K562 (cell line): Measurements from ENCODE around the gene TARS2. TPM values are rescaled to one million over a fixed set of nuclear protein-coding genes. Genes with fewer than 3 reads are reported as not detected.

Experiments
- CBX1 ChIP-seq: sonication (generic); IDR thresholded peaks from 2 replicates; pipeline ENCODE4 v1.6.1; 2016; ENCODE audit warnings: antibody characterized with exemption, low read depth, mild to moderate bottlenecking
- GTF2B ChIP-seq: IDR thresholded peaks from 2 replicates; pipeline ENCODE4 v1.6.1; 2011; ENCODE audit not compliant: insufficient read length; ENCODE audit errors: extremely low read depth
- HMG20A ChIP-seq: fragments of 450-650 bp; formaldehyde crosslinking; conservative IDR thresholded peaks from 2 replicates; pipeline ENCODE4 v1.4.0; 2020; ENCODE audit warnings: mild to moderate bottlenecking, mixed read lengths
- KAT7 ChIP-seq: sonication (generic); formaldehyde crosslinking; IDR thresholded peaks from 2 replicates; pipeline ENCODE4 v1.8.0; 2022; ENCODE audit warnings: missing genetic modification reagents, mild to moderate bottlenecking, borderline replicate concordance
- NFYB ChIP-seq: IDR thresholded peaks from 2 replicates; pipeline ENCODE4 v1.6.1; 2011; ENCODE audit warnings: mild to moderate bottlenecking, moderate library complexity; ENCODE audit not compliant: insufficient read length; ENCODE audit errors: extremely low read depth
- RBFOX2 ChIP-seq: fragments of 200-400 bp; formaldehyde crosslinking; IDR thresholded peaks from 2 replicates; pipeline ENCODE4 v1.6.1; 2017; ENCODE audit warnings: low read depth, mild to moderate bottlenecking, low read length, moderate library complexity
- SP1 ChIP-seq: sonication (generic); formaldehyde crosslinking; IDR thresholded peaks from 2 replicates; pipeline ENCODE4 v1.8.1; 2022; ENCODE audit warnings: mild to moderate bottlenecking, missing genetic modification reagents
- ZFP30 ChIP-seq: fragments of 250-450 bp; sonication (Bioruptor Pico); IDR thresholded peaks from 2 replicates; pipeline ENCODE4 v1.8.0; 2022; ENCODE audit warnings: moderate library complexity, mild to moderate bottlenecking, inconsistent platforms, borderline replicate concordance
- ZNF57 ChIP-seq: fragments of 450-650 bp; formaldehyde crosslinking; IDR thresholded peaks from 2 replicates; pipeline ENCODE4 v1.4.0; 2020; ENCODE audit warnings: mild to moderate bottlenecking, moderate library complexity
- ZNF589 ChIP-seq: fragments of 200-800 bp; sonication (Bioruptor generic); IDR thresholded peaks from 2 replicates; pipeline ENCODE4 v1.6.1; 2016; ENCODE audit warnings: low read depth, missing genetic modification characterization, missing compliant biosample characterization
- ZNF609 ChIP-seq: sonication (generic); formaldehyde crosslinking; IDR thresholded peaks from 2 replicates; pipeline ENCODE4 v1.8.1; 2023; ENCODE audit warnings: missing genetic modification reagents, mild to moderate bottlenecking, borderline replicate concordance
- polyA plus RNA-seq, 8 experiments: library from polyadenylated mRNA; depleted of rRNA in 4 of 8; stranded (reverse) in 5 of 8; unstranded in 3 of 8; fragments of >200 nt; fragmentation: Nextera tagmentation in 2 of 8; fragmentation: Illumina TruSeq in 1 of 8; extraction: Ambion mirVana in 2 of 8; extraction: Trizol in 1 of 8; gene quantifications; 2 replicates each; pipeline versions ENCODE4 v1.2.1 to v1.2.3, GENCODE V29; 2011 to 2014; ENCODE audit warnings: inconsistent platforms in 1 of 8, missing spikeins in 1 of 8
- total RNA-seq, 7 experiments: library from RNA; depleted of rRNA in 6 of 7; stranded (reverse); fragments of >200 nt in 6 of 7; fragmentation: Illumina TruSeq in 2 of 7; extraction: Trizol in 2 of 7; gene quantifications; 2 replicates each; pipeline versions ENCODE4 v1.2.1 to v1.2.3, GENCODE V29; 2011 to 2021; ENCODE audit warnings: low replicate concordance in 1 of 7
- TF ChIP-seq, protein P1 (sequence below): fragments of 450-650 bp; formaldehyde crosslinking; IDR thresholded peaks from 2 replicates; pipeline ENCODE4 v1.4.0; 2020; ENCODE audit warnings: mild to moderate bottlenecking, moderate library complexity
- TF ChIP-seq, protein P2 (sequence below): sonication (generic); formaldehyde crosslinking; IDR thresholded peaks from 2 replicates; pipeline ENCODE4 v1.8.0; 2023; ENCODE audit warnings: missing genetic modification reagents, mild to moderate bottlenecking, borderline replicate concordance

Gene TARS2
- total and polyA plus RNA-seq, 9 of the 15 experiments (the other 6 are each of a cell fraction or from before 2014, with no cell fraction given): 17.0 to 64.2 (median 39.4) TPM

- TF ChIP-seq ZNF609: no peak
- TF ChIP-seq, protein P1, sequence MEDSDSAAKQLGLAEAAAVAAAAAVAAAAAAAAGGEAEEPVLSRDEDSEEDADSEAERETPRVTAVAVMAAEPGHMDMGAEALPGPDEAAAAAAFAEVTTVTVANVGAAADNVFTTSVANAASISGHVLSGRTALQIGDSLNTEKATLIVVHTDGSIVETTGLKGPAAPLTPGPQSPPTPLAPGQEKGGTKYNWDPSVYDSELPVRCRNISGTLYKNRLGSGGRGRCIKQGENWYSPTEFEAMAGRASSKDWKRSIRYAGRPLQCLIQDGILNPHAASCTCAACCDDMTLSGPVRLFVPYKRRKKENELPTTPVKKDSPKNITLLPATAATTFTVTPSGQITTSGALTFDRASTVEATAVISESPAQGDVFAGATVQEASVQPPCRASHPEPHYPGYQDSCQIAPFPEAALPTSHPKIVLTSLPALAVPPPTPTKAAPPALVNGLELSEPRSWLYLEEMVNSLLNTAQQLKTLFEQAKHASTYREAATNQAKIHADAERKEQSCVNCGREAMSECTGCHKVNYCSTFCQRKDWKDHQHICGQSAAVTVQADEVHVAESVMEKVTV (CRISPR knock-in tag): no peak
- no peak for TF ChIP-seq KAT7 (CRISPR knock-in tag)
- peak; percentile 79 for TF ChIP-seq RBFOX2
- no peak for TF ChIP-seq ZNF589
- TF ChIP-seq GTF2B: no peak
- no peak for TF ChIP-seq ZFP30 (CRISPR knock-in tag)
- TF ChIP-seq ZNF57: no peak
- 0 out of 2 replicates have a peak, but pooled peaks have one; percentile 7 for TF ChIP-seq SP1 (CRISPR knock-in tag)
- TF ChIP-seq NFYB: peak; percentile 91
- TF ChIP-seq, protein P2, sequence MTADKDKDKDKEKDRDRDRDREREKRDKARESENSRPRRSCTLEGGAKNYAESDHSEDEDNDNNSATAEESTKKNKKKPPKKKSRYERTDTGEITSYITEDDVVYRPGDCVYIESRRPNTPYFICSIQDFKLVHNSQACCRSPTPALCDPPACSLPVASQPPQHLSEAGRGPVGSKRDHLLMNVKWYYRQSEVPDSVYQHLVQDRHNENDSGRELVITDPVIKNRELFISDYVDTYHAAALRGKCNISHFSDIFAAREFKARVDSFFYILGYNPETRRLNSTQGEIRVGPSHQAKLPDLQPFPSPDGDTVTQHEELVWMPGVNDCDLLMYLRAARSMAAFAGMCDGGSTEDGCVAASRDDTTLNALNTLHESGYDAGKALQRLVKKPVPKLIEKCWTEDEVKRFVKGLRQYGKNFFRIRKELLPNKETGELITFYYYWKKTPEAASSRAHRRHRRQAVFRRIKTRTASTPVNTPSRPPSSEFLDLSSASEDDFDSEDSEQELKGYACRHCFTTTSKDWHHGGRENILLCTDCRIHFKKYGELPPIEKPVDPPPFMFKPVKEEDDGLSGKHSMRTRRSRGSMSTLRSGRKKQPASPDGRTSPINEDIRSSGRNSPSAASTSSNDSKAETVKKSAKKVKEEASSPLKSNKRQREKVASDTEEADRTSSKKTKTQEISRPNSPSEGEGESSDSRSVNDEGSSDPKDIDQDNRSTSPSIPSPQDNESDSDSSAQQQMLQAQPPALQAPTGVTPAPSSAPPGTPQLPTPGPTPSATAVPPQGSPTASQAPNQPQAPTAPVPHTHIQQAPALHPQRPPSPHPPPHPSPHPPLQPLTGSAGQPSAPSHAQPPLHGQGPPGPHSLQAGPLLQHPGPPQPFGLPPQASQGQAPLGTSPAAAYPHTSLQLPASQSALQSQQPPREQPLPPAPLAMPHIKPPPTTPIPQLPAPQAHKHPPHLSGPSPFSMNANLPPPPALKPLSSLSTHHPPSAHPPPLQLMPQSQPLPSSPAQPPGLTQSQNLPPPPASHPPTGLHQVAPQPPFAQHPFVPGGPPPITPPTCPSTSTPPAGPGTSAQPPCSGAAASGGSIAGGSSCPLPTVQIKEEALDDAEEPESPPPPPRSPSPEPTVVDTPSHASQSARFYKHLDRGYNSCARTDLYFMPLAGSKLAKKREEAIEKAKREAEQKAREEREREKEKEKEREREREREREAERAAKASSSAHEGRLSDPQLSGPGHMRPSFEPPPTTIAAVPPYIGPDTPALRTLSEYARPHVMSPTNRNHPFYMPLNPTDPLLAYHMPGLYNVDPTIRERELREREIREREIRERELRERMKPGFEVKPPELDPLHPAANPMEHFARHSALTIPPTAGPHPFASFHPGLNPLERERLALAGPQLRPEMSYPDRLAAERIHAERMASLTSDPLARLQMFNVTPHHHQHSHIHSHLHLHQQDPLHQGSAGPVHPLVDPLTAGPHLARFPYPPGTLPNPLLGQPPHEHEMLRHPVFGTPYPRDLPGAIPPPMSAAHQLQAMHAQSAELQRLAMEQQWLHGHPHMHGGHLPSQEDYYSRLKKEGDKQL (CRISPR knock-in tag): no peak
- 0 out of 2 replicates have a peak, but pooled peaks have one; percentile 26 for TF ChIP-seq CBX1
- TF ChIP-seq HMG20A (CRISPR knock-in tag): no peak
Observed at GRCh38 chr1:150515328-150516049, 28.3 kb downstream of the TARS2 start, which contains the start of gene FALEC (continued).
